Upper lobe of left lung (tissue), 6 donors: ENCODE measurements around the gene ELOB. TPM values are rescaled to one million over a fixed set of nuclear protein-coding genes. Genes with fewer than 3 reads are reported as not detected.

Experiments
- ATAC-seq, 2 donors: fragments of 200-7000 bp; cut with Tn5 transposase; one replicate each; pipeline ENCODE4 v1.9.1; 2022; ENCODE audit warnings: mild to moderate bottlenecking in 2 of 2, moderate library complexity in 2 of 2; ENCODE audit not compliant: low FRiP score in 2 of 2
- DNase-seq, 2 donors: peaks; one replicate each; pipeline ENCODE4 v3.0.0-alpha.2; 2019 to 2020
- H3K27ac ChIP-seq, 4 donors: fragments of 200-600 bp; sonication (generic); one replicate each; pipeline ENCODE4 v1.5.1; 2016 to 2019
- H3K27me3 ChIP-seq, 4 donors: fragments of 200-600 bp; sonication (generic); one replicate each; pipeline ENCODE4 v1.5.1; 2017 to 2019
- H3K36me3 ChIP-seq, 4 donors: fragments of 200-600 bp; sonication (generic); one replicate each; pipeline ENCODE4 v1.5.1; 2016 to 2019
- H3K4me1 ChIP-seq, 4 donors: fragments of 200-600 bp; sonication (generic); one replicate each; pipeline ENCODE4 v1.5.1; 2018 to 2019
- H3K4me3 ChIP-seq, 4 donors: fragments of 200-600 bp; sonication (generic); one replicate each; pipeline ENCODE4 v1.5.1; 2017 to 2019; ENCODE audit warnings: mild to moderate bottlenecking in 2 of 4, moderate library complexity in 1 of 4
- H3K9me3 ChIP-seq, 4 donors: fragments of 200-600 bp; sonication (generic); one replicate each; pipeline ENCODE4 v1.5.1; 2018 to 2019
- CTCF ChIP-seq, 6 experiments: fragments of 450-650 bp in 4 of 6; fragments of 200-600 bp in 2 of 6; sonication (generic) in 2 of 6; IDR thresholded peaks; one replicate each; pipeline ENCODE4 v1.5.1; 2016 to 2019; ENCODE audit warnings: antibody characterized with exemption in 6 of 6
- EP300 ChIP-seq, 4 donors: sonication (generic); formaldehyde crosslinking; IDR thresholded peaks; one replicate each; pipeline ENCODE4 v1.5.1; 2017; ENCODE audit warnings: antibody characterized with exemption in 4 of 4, control low read depth in 2 of 4
- POLR2A ChIP-seq, 4 donors: fragments of 450-650 bp; IDR thresholded peaks; one replicate each; pipeline ENCODE4 v1.5.1; 2016 to 2017; ENCODE audit warnings: antibody characterized with exemption in 4 of 4, mild to moderate bottlenecking in 2 of 4
- POLR2AphosphoS5 ChIP-seq, 2 donors: sonication (generic); formaldehyde crosslinking; IDR thresholded peaks; one replicate each; pipeline ENCODE4 v1.5.1; 2017; ENCODE audit warnings: antibody characterized with exemption in 2 of 2
- WGBS, 2 donors: methylation state at CpG; one replicate each; pipeline ENCODE4 v1.1.5; 2017 to 2018; 5-methylcytosine and 5-hydroxymethylcytosine counted together
- total RNA-seq, 6 donors: library from RNA; depleted of rRNA in 4 of 6; stranded (reverse); fragments of >200 nt in 4 of 6; gene quantifications; one replicate each; pipeline versions ENCODE4 v1.1.0 to v1.2.1, GENCODE V29; 2016 to 2021
- donor health status: DM: no; HTN: no; CAD: no; lungs with moderate emphysema.
- donor health status: DM: no; HTN: yes; CAD: no; lungs with severe emphysema.

ELOB gene
- total RNA-seq, 6 donors from 2014 or later, result 73.3 to 245 (median 145) TPM

DNA sequence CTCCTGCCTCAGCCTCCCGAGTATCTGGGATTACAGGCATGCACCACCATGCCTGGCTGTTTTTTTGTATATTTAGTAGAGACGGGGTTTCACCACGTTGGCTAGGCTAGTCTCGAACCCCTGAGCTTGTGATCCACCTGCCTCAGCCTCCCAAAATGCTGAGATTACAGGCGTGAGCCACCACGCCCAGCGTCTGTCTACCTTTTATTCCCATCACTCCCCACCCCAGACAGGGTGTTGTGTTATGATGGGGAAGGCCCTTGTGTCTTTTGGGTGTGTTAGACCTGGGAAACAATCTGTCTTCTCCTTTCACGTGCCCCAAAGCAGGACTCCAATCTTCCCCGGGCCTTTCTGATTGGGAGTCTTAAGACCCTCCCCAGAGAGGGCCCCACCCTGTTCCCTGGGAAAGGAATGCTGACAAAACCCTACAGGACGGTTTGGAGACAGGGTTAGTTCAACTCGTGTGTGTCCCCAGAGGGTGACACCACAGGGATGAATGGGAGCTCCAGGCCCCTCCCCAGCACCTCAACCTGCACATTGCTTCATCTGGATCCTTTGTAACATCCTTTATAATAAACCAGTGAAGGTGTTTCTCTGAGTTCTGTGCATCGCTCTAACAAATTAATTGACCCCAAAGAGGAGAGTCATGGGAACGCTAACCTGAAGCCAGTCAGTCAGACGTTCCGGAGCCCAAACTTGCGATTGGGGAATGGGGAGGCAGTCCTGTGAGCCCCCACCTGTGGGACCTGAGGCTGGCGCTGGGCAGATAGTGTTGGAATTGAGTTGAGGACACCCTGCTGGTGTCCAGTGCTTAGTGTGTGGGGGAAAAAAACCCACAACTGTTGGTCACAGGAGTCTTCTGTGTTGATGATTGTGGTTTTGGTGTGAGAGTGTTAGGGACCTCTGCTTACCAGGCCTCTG, 3.2 kb upstream of the ELOB start:
- no peak for TF ChIP-seq CTCF (IDR thresholded peaks at IDR 0.05)
- no peak for TF ChIP-seq POLR2A (IDR thresholded peaks at IDR 0.05)
- TF ChIP-seq POLR2AphosphoS5 (IDR thresholded peaks at IDR 0.05), result no peak
- no peak for TF ChIP-seq EP300 (IDR thresholded peaks at IDR 0.05)
- ATAC-seq, result no peak
- H3K4me3 ChIP-seq, result no peak overlapping the region
- peaks cover 0 to 8% (median 4%) of the 10 kb centered on the region in 4 donors for H3K27me3 ChIP-seq
- H3K4me1 ChIP-seq, result peaks cover 17 to 29% (median 25%) of the 10 kb centered on the region in 4 donors
- peaks cover 0 to 2% (median 0%) of the 10 kb centered on the region in 4 donors for H3K36me3 ChIP-seq
- DNase-seq, result no peak
- H3K9me3 ChIP-seq, result no peaks in the 10 kb centered on the region
- 70 to 76% methylated on average over 13 to 17 of the region's 17 CpGs for WGBS, 2 donors
- H3K27ac ChIP-seq, result no peak overlapping the region

GRCh38 chr16:2779151-2779920, 2.3 kb upstream of the ELOB start:
- H3K4me1 ChIP-seq, result peaks cover 20 to 31% (median 23%) of the 10 kb centered on the region in 4 donors
- DNase-seq, result no peak
- TF ChIP-seq POLR2A (IDR thresholded peaks at IDR 0.05) (no peak), POLR2AphosphoS5 (IDR thresholded peaks at IDR 0.05) (no peak), CTCF (IDR thresholded peaks at IDR 0.05) (no peak), EP300 (IDR thresholded peaks at IDR 0.05) (no peak)
- no peak for ATAC-seq
- no peaks in the 10 kb centered on the region for H3K9me3 ChIP-seq
- H3K36me3 ChIP-seq, result peaks cover 0 to 11% (median 2%) of the 10 kb centered on the region in 4 donors
- no peak overlapping the region for H3K4me3 ChIP-seq
- no peaks in the 10 kb centered on the region for H3K27me3 ChIP-seq
- H3K27ac ChIP-seq, result peak overlapping the region in 2 of 4 donors; percentile 99 to 100
- 87 to 91% methylated on average over 12 to 23 of the region's 23 CpGs for WGBS, 2 donors

DNA sequence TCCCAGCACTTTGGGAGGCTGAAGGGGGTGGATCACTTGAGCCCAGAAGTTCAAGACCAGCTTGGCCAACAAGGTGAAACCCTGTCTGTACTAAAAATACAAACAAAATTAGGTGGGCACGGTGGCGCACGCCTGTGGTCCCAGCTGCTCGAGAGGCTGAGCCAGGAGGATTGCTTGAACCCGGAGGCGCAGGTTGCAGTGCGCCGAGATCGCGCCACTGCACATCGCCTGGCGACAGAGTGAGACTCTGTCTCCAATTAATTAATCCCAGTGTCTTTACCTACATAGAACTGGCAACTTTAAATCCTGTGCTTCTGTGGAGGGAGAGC, 1.5 kb upstream of the ELOB start:
- DNase-seq (peak in 1 of 2 donors; percentile 68), ATAC-seq (no peak)
- Histone ChIP-seq H3K4me3 (peak overlapping the region in 2 of 4 donors; percentile 95 to 97), H3K4me1 (peaks cover 20 to 31% (median 23%) of the 10 kb centered on the region in 4 donors), H3K36me3 (peaks cover 0 to 19% (median 6%) of the 10 kb centered on the region in 4 donors), H3K27ac (peak overlapping the region; percentile 99 to 100 (median 100)), H3K9me3 (no peaks in the 10 kb centered on the region), H3K27me3 (no peaks in the 10 kb centered on the region)
- TF ChIP-seq CTCF (IDR thresholded peaks at IDR 0.05) (no peak), POLR2A (IDR thresholded peaks at IDR 0.05) (no peak), POLR2AphosphoS5 (IDR thresholded peaks at IDR 0.05) (no peak), EP300 (IDR thresholded peaks at IDR 0.05) (no peak)
- WGBS, 2 donors, result 96 to 100% methylated on average over 8 to 12 of the region's 12 CpGs

DNA sequence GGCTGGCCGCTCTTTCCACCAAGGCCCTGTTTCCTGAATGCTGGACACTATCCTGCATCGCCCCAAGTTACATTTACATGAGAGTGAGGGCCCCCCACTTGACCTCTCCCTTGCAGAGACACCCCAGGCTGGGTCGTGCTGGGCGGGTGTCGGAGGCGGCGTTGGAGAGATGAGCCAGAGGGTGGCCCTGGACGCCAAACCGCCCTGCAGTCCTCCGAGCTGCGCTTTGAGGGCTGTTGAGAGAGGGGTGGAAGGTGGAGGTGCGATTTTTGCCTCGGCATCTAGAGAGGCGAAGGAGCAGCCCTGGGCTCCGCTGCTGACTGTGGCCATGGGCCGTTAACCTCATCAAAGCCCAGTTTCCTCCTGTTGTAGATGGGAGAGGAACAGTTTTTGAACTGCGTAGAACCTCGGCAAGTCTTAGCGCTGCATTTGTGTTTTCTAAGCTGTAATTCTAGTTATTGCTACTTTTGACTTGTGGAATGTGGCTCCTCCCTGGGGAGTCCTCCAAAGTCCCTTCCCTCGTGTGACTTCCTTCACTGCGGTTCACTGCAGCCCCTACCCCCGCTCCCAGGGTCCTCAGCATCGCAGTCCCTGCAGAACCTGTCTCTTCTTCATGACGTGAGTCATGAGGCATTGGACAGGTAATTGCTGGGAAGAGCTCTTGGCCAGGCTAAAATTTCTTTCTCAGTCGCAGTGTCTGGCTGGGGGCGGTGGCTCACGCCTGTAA, 986 bp upstream of the ELOB start:
- WGBS, 2 donors, result 6 to 12% methylated on average over 17 to 27 of the region's 27 CpGs
- H3K4me1 ChIP-seq, result peaks cover 20 to 31% (median 23%) of the 10 kb centered on the region in 4 donors
- DNase-seq, result peak in 1 of 2 donors; percentile 83

More for the DNA sequence above, 986 bp upstream of the ELOB start:
- peak overlapping the region; percentile 68 to 97 (median 96) for H3K4me3 ChIP-seq
- H3K27me3 ChIP-seq, result no peaks in the 10 kb centered on the region
- H3K9me3 ChIP-seq, result no peaks in the 10 kb centered on the region
- peak; percentile 24 to 48 for ATAC-seq
- H3K27ac ChIP-seq, result peak overlapping the region; percentile 99 to 100 (median 100)
- peak in 1 of 4 donors; percentile 32 for TF ChIP-seq POLR2A (IDR thresholded peaks at IDR 0.05)
- no peak for TF ChIP-seq POLR2AphosphoS5 (IDR thresholded peaks at IDR 0.05)
- TF ChIP-seq EP300 (IDR thresholded peaks at IDR 0.05), result no peak
- no peak for TF ChIP-seq CTCF (IDR thresholded peaks at IDR 0.05)
- peaks cover 0 to 24% (median 9%) of the 10 kb centered on the region in 4 donors for H3K36me3 ChIP-seq
